ENCODE data around the gene ABCC10.
A peak's percentile ranks its signal among the peaks of the same experiment; 100 is the strongest.
"Not testable (repeated sequence)": the region's sequence is repeated elsewhere in the genome, so short reads cannot be mapped to it uniquely, and the experiment has no call there.

ABCC10 gene

GRCh38 chr6:43454696-43455530 lies 27.6 kb downstream of the ABCC10 start:
- H3K36me3 ChIP-seq (replicated peaks; ENCODE audit: insufficient read depth, low read length) = no peaks in the 10 kb centered on the region
- no peak for TF ChIP-seq CTCF (IDR thresholded peaks at IDR 0.05; ENCODE audit: low read length)
- no peak for TF ChIP-seq EZH2phosphoT487 (IDR thresholded peaks at IDR 0.05; ENCODE audit: low read length)
- TF ChIP-seq EZH2 (optimal IDR thresholded peaks at IDR 0.05; ENCODE audit: low read depth, low read length) = no peak
- no peaks in the 10 kb centered on the region for H3K9me2 ChIP-seq (replicated peaks; ENCODE audit: insufficient read depth, low read length)
- no peaks in the 10 kb centered on the region for H3K4me1 ChIP-seq (ENCODE audit: low read length)
- no peak for DNase-seq
- H3F3A ChIP-seq (ENCODE audit: insufficient read depth, low read length) = no peaks in the 10 kb centered on the region
- H3K27me3 ChIP-seq (replicated peaks; ENCODE audit: insufficient read depth, low read length) = peaks cover 16% of the 10 kb centered on the region
- H3K4me2 ChIP-seq (ENCODE audit: low read depth, low read length) = peak overlapping the region; percentile 100
- peak overlapping the region; percentile 71 for H2AFZ ChIP-seq (ENCODE audit: low read length)
- H3K27ac ChIP-seq (ENCODE audit: low read length) = no peak overlapping the region
- peak overlapping the region; percentile 66 for H3K4me3 ChIP-seq (ENCODE audit: low read length)
- H4K20me1 ChIP-seq (ENCODE audit: insufficient read depth, low read length) = no peaks in the 10 kb centered on the region
- H3K9me3 ChIP-seq (replicated peaks; ENCODE audit: insufficient read depth, low read length) = no peaks in the 10 kb centered on the region
- peak overlapping the region; percentile 9; the same call in 1 of the 2 replicates for H3K9ac ChIP-seq (ENCODE audit: low read length)
- no peaks in the 10 kb centered on the region for H3K79me2 ChIP-seq (ENCODE audit: low read length)

- H3K79me2 ChIP-seq (ENCODE audit: low read length) = no peaks in the 10 kb centered on the region
- H3K27me3 ChIP-seq (replicated peaks; ENCODE audit: insufficient read depth, low read length) = peaks cover 16% of the 10 kb centered on the region
- H3K9me2 ChIP-seq (replicated peaks; ENCODE audit: insufficient read depth, low read length) = no peaks in the 10 kb centered on the region
- H3K4me3 ChIP-seq (ENCODE audit: low read length) = peak within 1 kb of the TSS; percentile 66
- no peaks in the 10 kb centered on the region for H3F3A ChIP-seq (ENCODE audit: insufficient read depth, low read length)
- peak within 1 kb of the TSS; percentile 71 for H2AFZ ChIP-seq (ENCODE audit: low read length)
- TF ChIP-seq CTCF (IDR thresholded peaks at IDR 0.05; ENCODE audit: low read length) (no peak), EZH2phosphoT487 (IDR thresholded peaks at IDR 0.05; ENCODE audit: low read length) (no peak), EZH2 (optimal IDR thresholded peaks at IDR 0.05; ENCODE audit: low read depth, low read length) (no peak)
- peak within 1 kb of the TSS; percentile 9; the same call in 1 of the 2 replicates for H3K9ac ChIP-seq (ENCODE audit: low read length)
- no peak for DNase-seq
- H4K20me1 ChIP-seq (ENCODE audit: insufficient read depth, low read length) = no peaks in the 10 kb centered on the region
- no peak within 1 kb of the TSS for H3K27ac ChIP-seq (ENCODE audit: low read length)
- H3K36me3 ChIP-seq (replicated peaks; ENCODE audit: insufficient read depth, low read length) = no peaks in the 10 kb centered on the region
- no peaks in the 10 kb centered on the region for H3K4me1 ChIP-seq (ENCODE audit: low read length)
- peak within 1 kb of the TSS; percentile 100 for H3K4me2 ChIP-seq (ENCODE audit: low read depth, low read length)
- H3K9me3 ChIP-seq (replicated peaks; ENCODE audit: insufficient read depth, low read length) = no peaks in the 10 kb centered on the region
Observed at GRCh38 chr6:43455531-43456428, 28.4 kb downstream of the ABCC10 start, which contains the start of gene DLK2. DLK2 (minus strand) TSS chr6:43455548; CDS start chr6:43454825, 723 bp downstream.

- Histone ChIP-seq H3K4me1 (ENCODE audit: low read length) (no peaks in the 10 kb centered on the region), H2AFZ (ENCODE audit: low read length) (no peak overlapping the region), H3K9ac (ENCODE audit: low read length) (no peak overlapping the region), H3K4me3 (ENCODE audit: low read length) (no peak overlapping the region), H4K20me1 (ENCODE audit: insufficient read depth, low read length) (no peaks in the 10 kb centered on the region), H3K27ac (ENCODE audit: low read length) (no peak overlapping the region), H3K9me3 (replicated peaks; ENCODE audit: insufficient read depth, low read length) (no peaks in the 10 kb centered on the region), H3K27me3 (replicated peaks; ENCODE audit: insufficient read depth, low read length) (peaks cover 24% of the 10 kb centered on the region), H3K9me2 (replicated peaks; ENCODE audit: insufficient read depth, low read length) (no peaks in the 10 kb centered on the region), H3K79me2 (ENCODE audit: low read length) (no peaks in the 10 kb centered on the region), H3K36me3 (replicated peaks; ENCODE audit: insufficient read depth, low read length) (no peaks in the 10 kb centered on the region), H3K4me2 (ENCODE audit: low read depth, low read length) (no peak overlapping the region), H3F3A (ENCODE audit: insufficient read depth, low read length) (no peaks in the 10 kb centered on the region)
- TF ChIP-seq EZH2 (optimal IDR thresholded peaks at IDR 0.05; ENCODE audit: low read depth, low read length) (no peak), CTCF (IDR thresholded peaks at IDR 0.05; ENCODE audit: low read length) (no peak), EZH2phosphoT487 (IDR thresholded peaks at IDR 0.05; ENCODE audit: low read length) (no peak)
- DNase-seq = no peak
Observed at GRCh38 chr6:43457643-43458042, 30.3 kb downstream of the ABCC10 start.

GRCh38 chr6:43458154-43458553 lies 30.8 kb downstream of the ABCC10 start:
- not testable (repeated sequence) for H3K4me2 ChIP-seq (ENCODE audit: low read depth, low read length)

More at GRCh38 chr6:43458154-43458553, 30.8 kb downstream of the ABCC10 start:
- H3K9me2 ChIP-seq (replicated peaks; ENCODE audit: insufficient read depth, low read length); H2AFZ ChIP-seq (ENCODE audit: low read length); H3K36me3 ChIP-seq (replicated peaks; ENCODE audit: insufficient read depth, low read length); H3K9ac ChIP-seq (ENCODE audit: low read length); H3K9me3 ChIP-seq (replicated peaks; ENCODE audit: insufficient read depth, low read length); DNase-seq; H3K4me3 ChIP-seq (ENCODE audit: low read length); H3K27ac ChIP-seq (ENCODE audit: low read length); H4K20me1 ChIP-seq (ENCODE audit: insufficient read depth, low read length); H3K4me1 ChIP-seq (ENCODE audit: low read length); H3K79me2 ChIP-seq (ENCODE audit: low read length); H3F3A ChIP-seq (ENCODE audit: insufficient read depth, low read length): not testable (repeated sequence)
- H3K27me3 ChIP-seq (replicated peaks; ENCODE audit: insufficient read depth, low read length) = peaks cover 26% of the 10 kb centered on the region

All from MM.1S (cell line).